Type B pancreatic cell (in vitro differentiated cells): ENCODE results near the gene SLC25A47. TPM values are rescaled to one million over a fixed set of nuclear protein-coding genes. Genes with fewer than 3 reads are reported as not detected.

Experiments used
- DNase-seq: peaks from one replicate; pipeline ENCODE4 v3.0.0; 2021; ENCODE audit warnings: mixed read lengths; ENCODE audit not compliant: unreplicated experiment; ENCODE audit errors: extremely low spot score
- H3K27ac Mint-ChIP-seq: 2 replicates; pipeline ENCODE4 v1.8.0; 2021; ENCODE audit warnings: mild to moderate bottlenecking, mixed read lengths
- H3K27me3 Mint-ChIP-seq: 2 replicates; pipeline ENCODE4 v1.8.0; 2021; ENCODE audit warnings: mixed read lengths
- H3K36me3 Mint-ChIP-seq: 2 replicates; pipeline ENCODE4 v1.8.0; 2021; ENCODE audit warnings: mixed read lengths
- H3K4me1 Mint-ChIP-seq: one replicate; pipeline ENCODE4 v1.8.0; 2021; ENCODE audit warnings: mixed read lengths; ENCODE audit not compliant: unreplicated experiment
- H3K4me3 Mint-ChIP-seq: 2 replicates; pipeline ENCODE4 v1.8.0; 2021; ENCODE audit warnings: mild to moderate bottlenecking, mixed read lengths
- H3K9me3 Mint-ChIP-seq: 2 replicates; pipeline ENCODE4 v1.8.0; 2021; ENCODE audit warnings: mixed read lengths
- CTCF ChIP-seq: fragments of 200-600 bp; sonication (generic); conservative IDR thresholded peaks from 2 replicates; pipeline ENCODE4 v1.5.0; 2021; ENCODE audit warnings: antibody characterized with exemption, mild to moderate bottlenecking
- total RNA-seq: library from RNA; stranded (reverse); gene quantifications from 2 replicates; pipeline ENCODE4 v1.2.1, GENCODE V29; 2021; ENCODE audit warnings: low replicate concordance

Gene SLC25A47
- total RNA-seq, 1 donor from 2014 or later = not detected

GRCh38 chr14:100350276-100350926, 27.3 kb downstream of the SLC25A47 start:
- no peak for DNase-seq
- H3K27me3 Mint-ChIP-seq = no peaks in the 10 kb centered on the region
- no peak overlapping the region for H3K27ac Mint-ChIP-seq
- H3K9me3 Mint-ChIP-seq = no peaks in the 10 kb centered on the region
- peaks cover 24% of the 10 kb centered on the region for H3K36me3 Mint-ChIP-seq
- TF ChIP-seq CTCF = no peak
- H3K4me3 Mint-ChIP-seq = no peak overlapping the region
- no peaks in the 10 kb centered on the region for H3K4me1 Mint-ChIP-seq

GRCh38 chr14:100350986-100351385, 27.8 kb downstream of the SLC25A47 start:
- Mint-ChIP-seq H3K4me1 (no peaks in the 10 kb centered on the region), H3K4me3 (no peak overlapping the region), H3K27me3 (no peaks in the 10 kb centered on the region), H3K36me3 (peaks cover 24% of the 10 kb centered on the region), H3K27ac (no peak overlapping the region), H3K9me3 (no peaks in the 10 kb centered on the region)
- DNase-seq = no peak
- no peak for TF ChIP-seq CTCF

GRCh38 chr14:100358396-100358795, 35.3 kb downstream of the SLC25A47 start:
- H3K4me3 Mint-ChIP-seq = no peak overlapping the region
- no peak for DNase-seq
- no peaks in the 10 kb centered on the region for H3K4me1 Mint-ChIP-seq
- no peak overlapping the region for H3K27ac Mint-ChIP-seq
- TF ChIP-seq CTCF = no peak
- no peaks in the 10 kb centered on the region for H3K9me3 Mint-ChIP-seq
- H3K27me3 Mint-ChIP-seq = no peaks in the 10 kb centered on the region
- peaks cover 37% of the 10 kb centered on the region for H3K36me3 Mint-ChIP-seq

GRCh38 chr14:100359111-100359510, 36.0 kb downstream of the SLC25A47 start:
- H3K27me3 Mint-ChIP-seq = no peaks in the 10 kb centered on the region
- H3K4me3 Mint-ChIP-seq = no peak overlapping the region
- no peak for DNase-seq
- H3K9me3 Mint-ChIP-seq = no peaks in the 10 kb centered on the region
- no peaks in the 10 kb centered on the region for H3K4me1 Mint-ChIP-seq
- no peak for TF ChIP-seq CTCF
- H3K27ac Mint-ChIP-seq = no peak overlapping the region
- peaks cover 37% of the 10 kb centered on the region for H3K36me3 Mint-ChIP-seq

GRCh38 chr14:100359881-100360280, 36.7 kb downstream of the SLC25A47 start:
- no peaks in the 10 kb centered on the region for H3K4me1 Mint-ChIP-seq
- H3K9me3 Mint-ChIP-seq = no peaks in the 10 kb centered on the region

More at GRCh38 chr14:100359881-100360280, 36.7 kb downstream of the SLC25A47 start:
- H3K36me3 Mint-ChIP-seq = peaks cover 37% of the 10 kb centered on the region
- H3K27ac Mint-ChIP-seq = no peak overlapping the region
- DNase-seq = no peak
- H3K4me3 Mint-ChIP-seq = no peak overlapping the region
- H3K27me3 Mint-ChIP-seq = no peaks in the 10 kb centered on the region
- TF ChIP-seq CTCF = no peak
